Activated naive CD4-positive, alpha-beta T cell treated with anti-CD3 and anti-CD28 coated beads for 36 hours (primary cell): ENCODE measurements around the gene SCN4A. TPM values are rescaled to one million over a fixed set of nuclear protein-coding genes. Genes with fewer than 3 reads are reported as not detected.
A peak's percentile ranks its signal among the peaks of the same experiment; 100 is the strongest.
"Not testable (repeated sequence)": the region's sequence is repeated elsewhere in the genome, so short reads cannot be mapped to it uniquely, and the experiment has no call there.

Experiments
- CTCF ChIA-PET: fragments of 350-600 bp; sonication (Branson Sonifier 250); formaldehyde crosslinking; loops from one replicate; lab custom pipeline; 2021; ENCODE audit warnings: antibody characterized with exemption; lab: Charles Lee
- DNase-seq: peaks from one replicate; pipeline ENCODE4 v3.0.0-alpha.2; 2020
- H3K27ac Mint-ChIP-seq: one replicate; pipeline ENCODE4 v1.8.0; 2021; ENCODE audit warnings: mild to moderate bottlenecking, mixed read lengths
- H3K27me3 Mint-ChIP-seq: one replicate; pipeline ENCODE4 v1.8.0; 2021; ENCODE audit warnings: low read depth, mixed read lengths
- H3K36me3 Mint-ChIP-seq: one replicate; pipeline ENCODE4 v1.8.0; 2021; ENCODE audit warnings: low read depth, mixed read lengths
- H3K4me1 Mint-ChIP-seq: one replicate; pipeline ENCODE4 v1.8.0; 2021; ENCODE audit warnings: low read depth, mixed read lengths
- H3K4me3 Mint-ChIP-seq: one replicate; pipeline ENCODE4 v1.8.0; 2021; ENCODE audit warnings: mild to moderate bottlenecking, moderate library complexity, mixed read lengths
- H3K9me3 Mint-ChIP-seq: one replicate; pipeline ENCODE4 v1.8.0; 2021; ENCODE audit warnings: mixed read lengths
- intact Hi-C: fragments of 100-400 bp; cut with micrococcal nuclease; formaldehyde crosslinking; loops from one replicate; pipeline ENCODE4 v1.15.1; 2023
- total RNA-seq, 2 experiments: library from RNA; stranded (reverse); gene quantifications; one replicate each; pipeline ENCODE4 v1.2.3, GENCODE V29; 2021

The SCN4A gene
- total RNA-seq, 2 experiments from 2014 or later = 0.10 to 0.47 TPM

DNA sequence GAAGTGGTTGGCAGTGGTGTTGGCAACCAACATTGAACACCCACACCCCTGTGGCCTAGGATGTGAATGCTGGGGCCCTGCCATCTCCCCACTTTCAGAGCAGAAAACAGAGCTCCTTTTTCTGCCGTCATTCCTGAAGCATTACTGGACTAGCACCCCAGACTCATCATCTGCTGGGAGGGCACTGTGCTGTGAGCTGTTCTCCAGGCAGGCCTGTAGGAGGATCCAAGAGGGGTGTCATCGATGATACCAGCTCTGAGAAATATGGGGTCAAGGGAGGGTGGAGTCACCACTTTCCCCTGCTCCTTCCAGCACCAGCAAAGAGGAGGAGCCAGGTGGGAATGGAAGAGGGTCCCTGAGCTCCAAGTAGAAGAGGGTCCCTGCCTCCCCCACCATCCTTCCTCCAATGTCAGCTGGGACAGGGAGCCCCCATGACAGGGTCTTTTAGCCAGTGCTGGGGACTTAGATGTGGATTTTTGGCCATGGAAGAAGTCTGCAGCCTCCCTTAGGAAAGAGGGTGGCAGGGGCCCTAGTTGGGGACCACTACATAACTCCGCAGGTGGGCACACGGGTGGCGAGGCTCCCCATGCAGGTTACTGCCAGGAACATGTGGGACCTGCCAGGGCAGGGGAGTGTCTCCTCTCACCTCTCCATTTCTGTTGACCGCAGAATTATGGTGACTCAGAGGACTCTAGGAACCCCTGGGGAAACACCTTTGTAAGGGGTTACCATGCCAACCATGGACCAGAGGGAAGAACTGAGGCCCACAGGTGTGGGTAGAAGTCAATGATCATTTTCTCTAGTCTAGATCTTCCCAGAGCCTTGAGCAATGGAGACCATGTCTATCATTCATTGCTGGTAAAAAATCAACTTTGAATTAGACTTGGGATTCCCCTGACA is 73.6 kb downstream of the SCN4A start:
- H3K27me3 Mint-ChIP-seq, H3K4me1 Mint-ChIP-seq, H3K4me3 Mint-ChIP-seq, H3K36me3 Mint-ChIP-seq, H3K9me3 Mint-ChIP-seq, intact Hi-C loops: not testable (repeated sequence)
- CTCF ChIA-PET = interaction anchor here (0.6 to 1.3 kb wide), 5 partner anchors 9 to 47 kb away, joined by 3 to 5 read pairs (median 3); partner anchors contain the start of gene GH2
- H3K27ac Mint-ChIP-seq = peak overlapping the region; percentile 46
- peak; percentile 69 for DNase-seq

DNA sequence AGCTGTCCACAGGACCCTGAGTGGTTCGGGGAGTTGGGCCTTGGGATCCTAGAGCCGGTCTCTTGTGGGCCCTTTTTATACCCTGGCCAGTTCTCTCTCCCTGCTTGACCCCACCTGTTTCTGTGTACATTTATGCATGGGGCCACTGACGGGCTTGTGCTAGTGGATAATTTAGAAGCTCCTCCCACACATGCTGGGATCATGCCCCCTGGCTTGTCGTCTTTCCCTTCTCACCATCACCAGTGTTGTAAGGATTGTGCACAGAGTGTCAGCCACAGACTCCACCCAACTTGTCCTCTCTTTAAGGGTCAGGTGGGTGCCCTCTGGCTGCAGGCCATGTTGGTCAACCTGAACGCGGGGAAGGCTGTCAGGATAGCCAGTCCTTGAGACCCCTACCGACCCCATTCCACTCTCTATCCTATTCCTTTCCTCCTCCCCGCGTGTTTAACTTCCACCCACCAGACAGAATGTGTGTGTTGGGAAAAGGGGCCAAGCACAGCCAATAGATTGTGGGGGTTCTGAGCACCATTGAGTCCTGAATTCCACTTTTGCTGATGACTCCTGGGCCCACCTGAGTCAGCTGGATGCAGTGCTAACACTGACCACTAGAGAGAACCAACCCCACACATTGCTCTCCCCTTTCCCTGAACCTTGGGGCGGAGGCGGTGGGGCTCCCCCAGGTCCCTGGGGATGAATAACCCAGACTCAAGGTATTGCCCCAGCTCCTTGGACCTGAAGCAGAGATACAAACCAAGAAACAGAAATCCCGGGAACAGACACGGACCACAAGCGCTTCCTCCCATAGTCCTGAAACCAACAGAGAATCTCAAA is 76.0 kb downstream of the SCN4A start, which contains the start of gene CSH1:
Gene CSH1, minus strand, starts transcription at position 51 of the 831 bp plus-strand sequence. CDS start 63 bp downstream, outside the sequence.
- intact Hi-C loops, H3K27ac Mint-ChIP-seq, H3K4me3 Mint-ChIP-seq, DNase-seq, H3K27me3 Mint-ChIP-seq, H3K9me3 Mint-ChIP-seq, H3K4me1 Mint-ChIP-seq, H3K36me3 Mint-ChIP-seq, CTCF ChIA-PET: not testable (repeated sequence)

DNA sequence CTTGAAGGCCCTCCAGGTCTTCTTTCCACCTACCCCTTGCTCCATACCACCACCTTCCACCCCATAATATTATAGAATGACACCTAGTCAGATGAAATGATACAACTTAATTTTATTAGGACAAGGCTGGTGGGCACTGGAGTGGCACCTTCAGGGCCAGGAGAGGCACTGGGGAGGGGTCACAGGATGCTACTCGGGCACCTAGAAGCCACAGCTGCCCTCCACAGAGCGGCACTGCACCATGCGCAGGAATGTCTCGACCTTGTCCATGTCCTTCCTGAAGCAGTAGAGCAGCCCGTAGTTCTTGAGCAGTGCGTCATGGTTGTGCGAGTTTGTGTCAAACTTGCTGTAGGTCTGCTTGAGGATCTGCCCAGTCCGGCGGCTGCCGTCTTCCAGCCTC is 77.9 kb downstream of the SCN4A start:
- H3K36me3 Mint-ChIP-seq, DNase-seq, H3K4me3 Mint-ChIP-seq, CTCF ChIA-PET, H3K9me3 Mint-ChIP-seq, H3K27me3 Mint-ChIP-seq, H3K27ac Mint-ChIP-seq, intact Hi-C loops, H3K4me1 Mint-ChIP-seq: not testable (repeated sequence)

DNA sequence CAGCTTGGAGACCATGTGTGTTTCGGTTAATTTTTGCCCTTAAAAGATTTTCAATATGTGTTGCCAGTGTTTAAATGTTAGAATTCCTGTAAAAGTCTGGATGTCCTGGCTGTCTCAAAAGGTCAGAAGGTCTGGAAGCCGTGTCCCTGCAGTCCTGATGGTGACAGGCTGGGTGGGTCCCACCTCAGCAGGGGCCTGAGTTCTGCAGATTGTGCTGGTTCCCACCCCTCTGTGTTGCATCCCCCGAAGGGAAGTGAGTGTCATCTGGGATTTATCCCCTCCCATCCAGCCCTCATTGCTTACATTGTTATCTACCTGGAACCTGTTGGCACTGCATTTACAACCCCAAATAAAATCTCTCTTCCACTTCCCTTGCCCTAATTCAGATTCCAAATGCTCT is 78.7 kb downstream of the SCN4A start:
- H3K9me3 Mint-ChIP-seq, DNase-seq, H3K36me3 Mint-ChIP-seq, H3K27ac Mint-ChIP-seq, H3K27me3 Mint-ChIP-seq, H3K4me1 Mint-ChIP-seq, H3K4me3 Mint-ChIP-seq, intact Hi-C loops, CTCF ChIA-PET: not testable (repeated sequence)

DNA sequence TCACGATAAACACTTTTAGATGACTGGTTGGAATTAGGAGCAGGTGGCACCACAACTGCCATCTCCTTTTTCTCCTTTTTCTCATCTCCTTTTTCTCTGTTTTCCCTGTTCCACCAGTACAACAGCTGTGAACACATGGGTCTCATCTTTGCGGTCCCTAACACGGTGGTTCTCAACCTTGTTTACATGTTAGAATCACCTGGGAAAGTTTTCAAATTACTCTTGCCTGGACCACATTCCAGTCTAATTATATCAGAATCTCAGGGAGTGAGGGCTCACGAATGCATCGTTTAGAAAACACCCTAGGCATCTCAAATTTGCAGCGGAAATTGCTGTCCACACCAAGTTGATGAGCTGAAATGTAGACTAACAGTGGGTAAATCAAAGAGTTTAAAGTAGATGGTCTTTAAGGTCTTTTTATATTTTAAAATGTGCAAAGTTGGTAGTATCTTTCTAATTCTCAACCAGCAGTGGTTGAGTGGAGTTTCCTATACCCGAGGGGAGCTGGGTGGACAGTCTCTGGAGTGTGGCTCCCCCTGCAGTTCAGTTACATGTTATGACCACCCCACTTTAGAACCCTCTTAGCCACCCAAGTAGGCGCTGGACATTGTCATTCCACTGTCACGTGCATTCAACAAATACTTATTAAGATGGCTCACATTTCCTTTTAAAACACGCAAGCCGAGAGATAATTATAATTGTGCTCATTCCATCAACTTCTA is 80.2 kb downstream of the SCN4A start:
- H3K4me1 Mint-ChIP-seq, DNase-seq, H3K27ac Mint-ChIP-seq, H3K9me3 Mint-ChIP-seq, H3K36me3 Mint-ChIP-seq, H3K4me3 Mint-ChIP-seq, intact Hi-C loops, H3K27me3 Mint-ChIP-seq: not testable (repeated sequence)
- CTCF ChIA-PET = interaction anchor here (1.0 to 2.9 kb wide), 3 partner anchors 10 to 29 kb away, joined by 3 to 9 read pairs (median 3); partner anchors contain the start of gene CSHL1

DNA sequence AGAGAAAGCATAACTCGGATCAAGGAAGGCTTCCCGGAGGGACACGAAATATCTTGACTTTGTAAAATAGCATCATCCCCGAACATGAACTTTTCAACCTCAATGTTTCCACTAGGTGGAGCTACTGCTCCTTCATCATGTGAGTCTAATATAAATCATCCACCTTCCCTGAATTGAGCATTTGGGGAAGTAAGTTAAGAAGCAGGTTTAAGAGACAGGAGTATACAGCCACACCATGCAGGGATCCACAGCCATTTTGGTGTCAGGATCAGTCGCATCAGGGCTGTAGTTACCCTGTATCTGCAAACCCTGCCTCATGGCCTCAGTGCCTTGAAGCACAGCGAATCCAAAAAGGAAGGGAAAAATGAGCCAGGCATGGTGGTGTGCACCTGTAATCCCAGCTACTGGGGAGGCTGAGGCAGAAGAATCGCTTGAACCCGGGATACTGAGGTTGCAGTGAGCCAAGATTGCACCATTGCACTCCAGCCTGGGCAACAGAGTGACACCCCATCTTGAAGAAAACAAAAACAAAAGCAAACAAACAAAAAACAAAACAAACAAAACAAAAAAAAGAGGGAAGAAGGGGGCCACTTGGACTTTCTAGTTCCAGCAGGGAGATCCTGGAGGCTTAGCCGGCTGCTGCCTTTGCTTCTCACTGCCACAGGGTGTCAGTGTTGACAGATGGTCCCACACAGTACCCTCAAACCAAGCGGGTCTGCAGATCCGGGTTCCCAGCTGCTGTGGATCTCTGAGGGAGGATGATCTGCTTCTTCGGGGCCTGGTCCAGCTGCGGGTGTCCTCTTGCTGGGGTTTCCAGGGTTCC is 83.5 kb downstream of the SCN4A start:
- peak; percentile 23 for DNase-seq

More for the DNA sequence above, 83.5 kb downstream of the SCN4A start:
- H3K27me3 Mint-ChIP-seq, H3K4me1 Mint-ChIP-seq, H3K27ac Mint-ChIP-seq, H3K36me3 Mint-ChIP-seq, intact Hi-C loops, H3K9me3 Mint-ChIP-seq, H3K4me3 Mint-ChIP-seq: not testable (repeated sequence)
- CTCF ChIA-PET = interaction anchor here (0.6 to 4.1 kb wide), 16 partner anchors 8 to 244 kb away, joined by 3 to 20 read pairs (median 4); partner anchors contain the start of genes CSHL1 and GH2

Other genes with a start within 250 kb of the SCN4A start
- gene STRADA, start 231.1 kb downstream of the SCN4A start, total RNA-seq = 10 to 100 TPM; 73.2 to 76.3 TPM
- gene CCDC47, start 199.3 kb downstream of the SCN4A start, total RNA-seq = 10 to 100 TPM; 40.5 to 42.1 TPM
- 10 to 100 TPM; 91.7 to 92.9 TPM for gene DDX42, start 198.7 kb downstream of the SCN4A start, total RNA-seq
- gene PSMC5, start 145.5 kb downstream of the SCN4A start, total RNA-seq = 100 to 1,000 TPM; 144 to 154 TPM
- 10 to 100 TPM; 25.3 to 26.2 TPM for gene FTSJ3, start 145.3 kb downstream of the SCN4A start, total RNA-seq
- 100 to 1,000 TPM in 1 of 2 experiments, 10 to 100 TPM in 1; 98.5 to 107 TPM for gene SMARCD2, start 130.2 kb downstream of the SCN4A start, total RNA-seq
- gene CSH2, start 99.2 kb downstream of the SCN4A start, total RNA-seq = not detected
- gene GH2, start 91.0 kb downstream of the SCN4A start, total RNA-seq = not detected
- gene CSH1, start 76.3 kb downstream of the SCN4A start, total RNA-seq = not detected
- gene CSHL1, start 61.7 kb downstream of the SCN4A start, total RNA-seq = not detected
- gene GH1, start 54.1 kb downstream of the SCN4A start, total RNA-seq = not detected
- 10 to 100 TPM; 24.2 to 24.3 TPM for gene CD79B, start 40.6 kb downstream of the SCN4A start, total RNA-seq
- under 1 TPM; 0.21 to 0.44 TPM for gene PRR29, start 25.4 kb upstream of the SCN4A start, total RNA-seq
- gene ICAM2, start 47.7 kb upstream of the SCN4A start, total RNA-seq = 10 to 100 TPM; 41.6 to 41.9 TPM
- 10 to 100 TPM; 21.9 to 22.0 TPM for gene ERN1, start 157.2 kb upstream of the SCN4A start, total RNA-seq